Activated gamma-delta T cell treated with Interleukin-2 at 50 U/mL for 16 hours (primary cell): Measurements from ENCODE around the gene FAM193A.
"Not testable (repeated sequence)": the region's sequence is repeated elsewhere in the genome, so short reads cannot be mapped to it uniquely, and the experiment has no call there.

Source experiments
- DNase-seq: peaks from one replicate; pipeline ENCODE4 v3.0.0-alpha.2; 2020

The FAM193A gene

DNA sequence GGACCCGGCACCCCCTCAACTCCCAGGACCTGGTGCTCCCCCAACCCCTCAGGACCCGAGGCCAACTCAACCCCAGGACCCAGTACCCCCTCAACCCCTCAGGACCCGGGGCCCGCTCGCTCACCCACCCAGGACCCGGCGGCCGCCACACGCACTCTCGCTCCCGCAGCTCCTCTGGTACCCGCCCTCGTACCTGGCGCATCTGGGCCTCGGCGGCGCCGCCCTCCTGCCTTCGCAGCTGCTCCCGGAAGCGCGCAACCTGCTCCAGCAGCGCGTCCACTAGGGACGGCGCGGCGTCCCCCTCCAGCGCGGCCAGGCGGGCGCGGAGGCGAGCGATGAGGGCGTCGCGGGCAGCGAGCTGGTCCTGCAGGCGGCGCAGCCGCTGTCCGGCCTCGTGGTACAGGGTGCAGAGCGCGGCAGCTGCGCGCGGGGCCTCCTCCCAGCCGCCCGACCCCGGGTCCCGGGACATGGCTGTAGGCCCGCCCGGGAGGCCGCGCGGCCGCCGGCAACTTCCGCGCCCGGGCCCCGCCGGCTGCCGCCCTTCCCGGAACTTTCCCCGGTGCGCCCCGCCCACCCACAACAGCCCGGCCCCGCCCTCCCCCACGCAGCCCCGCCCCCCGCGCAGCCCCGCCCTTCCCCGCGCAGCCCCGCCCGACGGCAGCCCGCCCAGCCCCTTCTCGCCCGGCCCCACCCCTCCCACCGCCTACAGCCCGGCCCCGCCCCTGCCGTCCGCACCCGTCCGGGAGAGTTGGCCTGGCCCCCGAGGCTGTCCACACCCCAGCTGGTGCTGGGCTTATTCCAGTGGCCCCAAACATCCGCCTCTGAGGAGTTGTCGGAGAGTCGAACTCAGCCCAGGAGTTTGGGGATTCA lies 219.6 kb downstream of the FAM193A start, which contains the start of gene TNIP2:
Gene TNIP2, minus strand, starts transcription at position 516 of the 870 bp plus-strand sequence. Its CDS starts 47 bp downstream, at position 469.
- DNase-seq = peak; percentile 72

DNA sequence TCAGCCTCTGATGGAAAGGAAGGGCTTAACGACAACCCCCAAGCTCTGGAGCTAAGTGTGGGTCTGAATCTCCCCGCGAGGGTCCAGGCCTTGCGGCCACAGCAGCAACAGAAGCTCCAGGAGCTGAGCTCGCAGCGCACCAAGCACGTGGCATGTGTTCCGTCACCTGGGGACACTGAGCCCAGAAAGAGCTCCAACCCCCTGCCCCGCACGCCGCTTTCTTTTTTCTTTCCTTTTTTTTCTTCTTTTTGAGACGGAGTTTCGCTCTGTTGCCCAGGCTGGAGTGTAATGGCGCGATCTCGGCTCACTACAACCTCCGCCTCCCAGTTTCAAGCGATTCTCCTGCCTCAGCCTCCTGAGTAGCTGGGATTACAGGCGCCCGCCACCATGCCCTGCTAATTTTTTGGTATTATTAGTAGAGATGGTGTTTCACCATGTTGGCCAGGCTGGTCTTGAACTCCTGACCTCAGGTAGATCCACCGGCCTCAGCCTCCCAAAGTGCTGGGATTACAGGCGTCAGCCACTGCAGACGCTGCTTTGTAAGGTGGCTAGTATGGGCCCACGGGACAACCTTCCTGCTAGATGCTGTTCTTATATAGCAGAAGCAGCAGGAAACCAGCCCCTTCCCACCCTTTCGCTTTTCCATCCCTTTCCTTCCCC lies 220.4 kb downstream of the FAM193A start:
- no peak for DNase-seq

DNA sequence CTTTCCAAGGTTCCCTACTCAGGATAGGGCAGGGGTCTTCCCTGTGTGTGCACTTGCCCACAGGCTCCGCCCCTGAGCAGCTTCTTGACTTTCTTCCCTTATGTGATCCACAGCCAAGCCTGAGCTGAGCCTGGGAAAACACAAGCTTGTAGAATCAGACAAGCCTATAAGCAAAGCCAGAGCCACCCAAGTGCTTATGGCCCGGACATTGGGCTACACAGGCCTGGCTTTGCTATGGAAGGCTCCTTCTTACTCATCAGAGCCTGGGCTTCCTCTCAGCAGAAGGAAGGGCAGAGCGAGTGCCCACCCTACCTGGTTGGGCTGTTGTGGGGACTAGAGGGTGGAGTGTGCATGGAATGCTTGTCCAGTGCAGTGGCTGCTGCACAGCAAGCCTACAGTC lies 221.0 kb downstream of the FAM193A start:
- DNase-seq = no peak

DNA sequence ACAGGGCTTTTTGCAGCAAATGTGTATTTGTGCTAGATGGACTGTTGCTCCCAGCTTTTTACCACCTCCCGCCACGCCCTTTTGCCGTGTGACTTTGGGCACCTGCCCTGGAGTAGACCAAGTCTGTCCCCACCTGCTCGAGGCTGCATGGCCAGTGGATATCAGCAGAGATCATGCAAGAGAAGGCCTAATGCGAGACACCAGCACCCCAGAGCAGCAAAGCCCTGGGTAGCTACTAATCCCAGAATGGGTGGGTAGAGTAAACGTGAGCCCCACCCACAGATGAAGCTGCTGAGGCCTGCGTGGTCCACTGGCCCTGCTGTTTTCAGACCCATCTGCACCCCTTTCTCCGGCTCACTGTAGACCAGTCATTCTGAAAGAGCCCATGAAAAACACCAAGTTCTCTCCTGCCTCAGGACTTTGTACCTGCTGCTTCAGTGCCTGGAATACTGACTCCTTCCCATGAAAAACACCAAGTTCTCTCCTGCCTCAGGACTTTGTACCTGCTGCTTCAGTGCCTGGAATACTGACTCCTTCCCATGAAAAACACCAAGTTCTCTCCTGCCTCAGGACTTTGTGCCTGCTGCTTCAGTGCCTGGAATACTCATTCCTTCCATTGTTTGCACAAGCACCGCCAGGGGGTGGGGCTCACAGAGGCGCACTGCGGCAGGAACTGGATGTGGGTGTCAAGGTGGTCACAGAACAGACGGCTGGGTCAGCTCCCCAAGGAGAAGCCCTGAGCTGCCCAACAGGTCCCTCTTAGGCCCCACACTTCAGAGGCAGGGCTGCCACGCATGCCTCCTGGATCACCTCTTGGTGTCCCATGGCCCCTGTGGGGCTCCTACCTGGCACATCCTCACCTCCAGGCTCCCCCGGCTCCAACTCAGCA lies 224.8 kb downstream of the FAM193A start:
- no peak for DNase-seq

DNA sequence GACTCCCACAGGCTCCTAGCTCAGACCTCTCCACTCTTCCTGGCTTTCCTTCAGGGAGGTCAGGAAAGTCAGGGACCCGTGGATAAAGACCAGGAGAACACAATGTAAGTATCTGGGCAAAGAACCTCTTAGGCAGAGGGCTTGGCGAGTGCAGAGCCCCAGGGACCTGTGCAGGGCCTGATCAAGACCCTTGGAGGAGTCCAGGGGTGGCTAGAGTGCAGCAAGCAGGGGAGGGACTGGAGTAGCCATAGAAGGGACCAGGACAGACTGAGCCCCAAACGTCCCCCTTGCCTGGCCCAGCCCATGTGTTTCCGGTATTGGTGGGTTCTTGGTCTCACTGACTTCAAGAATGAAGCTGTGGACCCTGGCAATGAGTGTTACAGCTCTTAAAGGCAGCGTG lies 225.6 kb downstream of the FAM193A start:
- no peak for DNase-seq

DNA sequence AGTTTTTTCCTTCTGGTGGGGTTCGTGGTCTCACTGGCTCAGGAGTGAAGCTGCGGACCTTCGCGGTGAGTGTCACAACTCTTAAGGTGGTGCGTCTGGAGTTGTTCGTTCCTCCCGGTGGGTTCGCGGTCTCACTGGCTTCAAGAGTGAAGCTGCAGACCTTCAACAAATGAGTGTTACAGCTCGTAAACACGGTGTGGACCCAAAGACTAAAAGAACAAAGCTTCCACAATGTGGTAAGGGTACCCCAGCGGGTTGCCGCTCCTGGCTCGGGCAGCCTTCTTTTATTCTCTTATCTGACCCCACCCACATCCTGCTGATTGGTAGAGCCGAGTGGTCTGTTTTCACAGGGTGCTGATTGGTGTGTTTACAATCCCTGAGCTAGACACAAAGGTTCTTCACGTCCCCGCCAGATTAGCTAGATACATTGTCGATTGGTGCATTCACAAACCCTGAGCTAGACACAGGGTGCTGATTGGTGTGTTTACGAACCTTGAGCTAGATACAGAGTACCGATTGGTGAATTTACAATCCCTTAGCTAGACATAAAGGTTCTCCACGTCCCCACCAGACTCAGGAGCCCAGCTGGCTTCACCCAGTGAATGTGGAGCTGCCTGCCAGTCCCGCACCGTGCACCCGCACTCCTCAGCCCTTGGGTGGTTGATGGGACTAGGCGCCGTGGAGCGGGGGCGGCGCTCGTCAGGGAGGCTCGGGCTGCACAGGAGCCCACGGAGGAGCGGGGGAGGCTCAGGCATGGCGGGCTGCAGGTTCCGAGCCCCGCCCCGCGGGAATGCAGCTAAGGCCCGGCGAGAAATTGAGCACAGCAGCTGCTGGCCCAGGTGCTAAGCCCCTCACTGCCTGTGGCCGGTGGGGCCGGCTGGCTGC lies 226.3 kb downstream of the FAM193A start:
- DNase-seq = not testable (repeated sequence)

DNA sequence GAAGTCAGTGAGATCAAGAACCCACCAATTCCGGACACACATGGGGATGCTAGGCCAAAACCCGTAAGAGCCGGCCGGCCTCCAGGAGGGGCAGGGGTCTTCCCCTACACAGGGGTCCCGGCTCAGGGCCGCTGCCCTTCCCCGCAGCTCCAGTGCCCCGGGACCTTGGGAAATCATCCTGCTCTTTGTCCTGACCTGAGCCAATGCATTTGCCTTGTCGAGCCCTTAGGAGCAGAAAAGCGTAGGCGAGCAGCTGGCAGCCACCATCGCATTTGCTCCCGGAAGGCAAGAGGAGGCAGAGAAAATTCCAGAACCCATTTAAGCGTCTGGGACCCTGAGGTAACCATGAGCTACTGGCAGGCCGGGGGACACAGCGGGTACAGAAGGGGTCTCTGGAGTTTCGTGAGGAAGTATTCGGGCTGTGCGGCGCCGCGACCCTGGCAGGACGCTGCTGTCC lies 227.1 kb downstream of the FAM193A start:
- DNase-seq = no peak

DNA sequence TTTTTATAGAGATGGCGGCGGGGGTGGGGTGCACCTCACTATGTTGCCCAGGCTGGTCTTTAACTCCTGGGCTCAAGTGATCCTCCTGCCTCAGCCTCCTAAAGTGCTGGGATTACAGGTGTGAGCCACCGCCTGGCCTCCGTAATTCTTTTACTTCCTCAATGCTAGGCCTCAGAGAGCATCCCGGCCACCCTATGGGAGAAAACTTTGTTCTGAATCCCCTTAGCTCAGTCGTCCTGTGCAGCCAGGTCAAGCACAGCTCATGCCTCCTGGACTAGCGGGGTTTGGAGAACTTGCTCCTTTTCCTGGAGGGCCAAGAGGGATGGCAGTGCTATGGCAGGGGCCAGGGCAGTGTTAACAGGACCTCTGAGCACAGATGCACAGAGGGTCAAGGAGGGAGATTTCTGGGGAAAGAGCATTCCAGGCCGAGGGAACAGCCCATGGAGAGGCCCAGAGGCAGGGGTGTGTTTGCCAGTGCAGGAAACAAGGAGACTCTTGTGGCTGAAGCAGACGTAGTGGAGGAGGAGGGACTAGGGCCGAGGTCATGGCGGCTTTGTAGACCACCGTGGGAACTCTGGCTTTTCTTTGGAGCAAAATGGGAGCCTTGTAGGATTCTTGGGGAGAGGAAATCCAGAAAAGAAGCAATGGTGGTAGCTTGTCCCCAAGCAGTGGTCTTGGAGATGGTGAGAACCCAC lies 229.5 kb downstream of the FAM193A start:
- no peak for DNase-seq

DNA sequence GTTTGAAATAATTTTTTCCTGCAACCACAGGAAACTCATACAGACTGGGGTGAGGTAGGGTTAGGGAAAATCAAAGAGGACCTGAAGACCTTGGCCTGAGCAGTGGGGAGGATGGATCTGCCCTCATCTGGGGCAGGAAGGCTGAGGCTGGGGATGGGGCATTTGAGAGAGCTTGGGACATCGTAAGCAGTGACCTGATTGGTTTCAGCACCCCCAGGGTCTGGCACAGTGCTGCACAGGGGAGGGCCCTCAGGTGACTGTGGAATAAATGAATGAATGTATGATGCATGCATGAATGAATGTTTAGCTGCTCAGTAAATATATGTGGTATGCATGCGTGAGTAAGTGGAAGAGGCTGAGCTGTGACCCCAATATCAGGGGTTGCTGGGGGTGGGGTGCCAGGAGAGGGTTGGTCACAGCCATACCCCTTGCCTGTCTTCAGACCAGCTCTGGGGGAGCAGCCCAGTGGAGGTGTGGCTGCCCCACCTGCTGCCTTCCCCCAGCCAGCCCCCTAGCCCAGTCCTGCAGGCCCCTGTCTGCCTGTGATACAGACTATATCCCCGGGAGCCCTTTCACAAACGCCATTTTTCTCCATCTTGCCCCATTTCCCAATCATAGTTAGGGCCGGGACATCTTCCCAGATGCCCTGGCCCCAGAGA lies 230.7 kb downstream of the FAM193A start:
- no peak for DNase-seq

DNA sequence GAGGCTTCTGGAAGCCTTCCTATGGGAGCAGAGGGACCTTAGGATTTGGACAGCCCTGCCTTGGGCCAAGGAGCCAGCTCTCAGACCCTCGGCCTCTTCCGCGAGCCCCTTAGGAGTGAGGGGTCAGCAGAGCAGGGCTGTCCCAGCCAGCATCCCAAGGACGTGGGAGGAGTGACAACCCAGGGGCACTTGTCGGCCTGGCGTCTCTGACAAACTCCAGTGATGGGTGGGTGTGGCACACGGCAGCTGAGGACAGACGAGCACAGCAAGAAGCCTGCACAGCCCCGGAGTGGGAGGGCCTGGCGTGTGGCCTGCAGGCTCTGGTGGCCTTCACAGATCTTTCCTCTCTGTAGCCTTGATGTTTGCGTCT lies 231.2 kb downstream of the FAM193A start:
- DNase-seq = no peak

DNA sequence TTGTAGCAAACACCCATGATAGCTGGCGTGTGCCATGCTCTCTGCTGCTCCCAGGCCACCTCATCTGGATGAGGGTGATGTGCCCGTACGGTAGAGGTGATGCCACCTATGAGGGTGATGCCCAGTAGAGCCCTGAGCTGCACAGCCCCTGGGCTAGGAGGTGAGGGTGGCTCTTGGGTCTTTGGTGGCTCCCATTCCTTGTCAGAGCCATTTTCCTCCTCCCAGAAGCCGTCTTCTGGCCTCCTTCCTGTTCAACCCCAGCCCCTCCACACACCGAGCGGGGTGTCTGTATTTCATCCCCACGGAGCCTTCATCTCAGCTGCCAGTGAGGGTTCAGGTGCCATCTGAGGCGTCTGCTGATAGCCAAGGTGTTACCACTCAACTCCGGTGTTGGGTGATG lies 231.7 kb downstream of the FAM193A start:
- DNase-seq = no peak

DNA sequence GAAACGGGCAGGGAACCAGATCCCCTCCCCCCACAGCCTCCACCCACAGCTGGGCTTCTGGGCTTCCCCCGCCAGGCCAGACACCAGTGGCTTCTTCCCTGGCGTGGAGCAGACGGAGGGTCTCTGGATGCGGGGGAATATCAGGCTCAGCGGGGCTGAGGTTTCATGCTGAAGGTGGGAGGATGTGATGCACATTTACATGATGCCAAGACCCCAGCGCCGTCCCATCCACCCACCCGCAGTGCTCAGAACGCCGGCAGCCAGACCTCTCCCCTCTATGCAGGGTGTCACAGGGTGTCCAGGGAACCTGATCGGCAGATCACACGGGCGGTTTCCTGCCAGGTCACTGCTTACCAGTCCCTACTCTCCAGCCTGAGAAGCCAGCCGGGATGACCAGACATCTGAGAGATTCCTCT lies 232.5 kb downstream of the FAM193A start:
- DNase-seq = no peak

DNA sequence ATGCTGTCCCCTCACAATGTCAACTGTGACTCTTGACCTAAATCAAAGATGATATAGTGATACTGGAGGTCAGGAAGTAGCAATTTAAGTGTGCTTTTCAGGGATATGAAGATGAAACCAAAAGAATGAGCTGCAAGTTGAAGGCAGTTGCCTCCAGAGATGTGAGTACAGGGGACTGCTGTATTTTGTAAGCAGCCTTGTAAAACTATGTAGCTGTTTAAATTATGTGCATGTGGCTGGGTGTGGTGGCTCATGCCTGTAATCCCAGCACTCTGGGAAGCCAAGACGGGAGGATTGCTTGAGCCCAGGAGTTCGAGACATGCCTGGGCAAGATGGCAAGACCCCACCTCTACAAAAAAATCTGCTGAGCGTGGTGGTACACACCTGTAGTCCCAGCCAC lies 234.8 kb downstream of the FAM193A start:
- no peak for DNase-seq

DNA sequence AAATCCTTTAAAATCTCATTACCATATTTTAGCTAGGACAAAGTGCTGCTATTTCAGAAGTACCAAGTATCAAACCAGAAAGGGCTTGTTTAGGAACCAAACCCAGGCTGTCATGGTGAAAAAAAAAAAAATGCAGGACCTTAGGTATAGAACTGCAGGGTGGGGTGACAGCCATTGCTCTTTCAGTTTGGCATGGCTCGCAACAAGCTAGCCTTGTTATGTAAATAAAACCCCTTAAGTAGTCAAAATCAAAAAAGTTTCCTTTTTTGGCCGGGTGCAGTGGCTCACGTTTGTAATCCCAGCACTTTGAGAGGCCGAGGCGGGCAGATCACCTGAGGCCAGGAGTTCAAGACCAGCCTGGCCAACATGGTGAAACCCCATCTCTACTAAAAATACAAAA lies 244.2 kb downstream of the FAM193A start:
- not testable (repeated sequence) for DNase-seq

DNA sequence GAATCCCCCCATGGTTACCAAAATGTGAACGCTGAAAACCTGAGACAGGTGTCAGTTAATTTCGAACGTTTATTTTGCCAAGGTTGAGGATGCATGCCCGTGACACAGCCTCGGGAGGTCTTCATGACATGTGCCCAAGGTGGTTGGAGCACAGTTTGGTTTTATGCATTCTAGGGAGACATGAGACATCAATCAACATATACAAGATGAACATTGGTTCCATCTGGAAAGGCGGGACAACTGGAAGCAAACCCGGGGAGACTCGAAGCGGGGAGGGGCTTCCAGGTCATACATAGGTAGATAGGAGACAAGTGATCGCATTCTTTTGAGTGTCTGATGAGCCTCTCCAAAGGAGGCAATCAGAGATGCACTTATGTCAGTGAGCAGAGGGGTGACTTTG lies 245.5 kb downstream of the FAM193A start:
- DNase-seq = no peak
